Measurements from ENCODE around the gene DENND6A. TPM values are rescaled to one million over a fixed set of nuclear protein-coding genes. Genes with fewer than 3 reads are reported as not detected.
"Not testable (repeated sequence)": the region's sequence is repeated elsewhere in the genome, so short reads cannot be mapped to it uniquely, and the experiment has no call there.

DENND6A gene
- total and polyA plus RNA-seq, 12 donors, result 7.8 to 29.3 (median 19.0) TPM

DNA sequence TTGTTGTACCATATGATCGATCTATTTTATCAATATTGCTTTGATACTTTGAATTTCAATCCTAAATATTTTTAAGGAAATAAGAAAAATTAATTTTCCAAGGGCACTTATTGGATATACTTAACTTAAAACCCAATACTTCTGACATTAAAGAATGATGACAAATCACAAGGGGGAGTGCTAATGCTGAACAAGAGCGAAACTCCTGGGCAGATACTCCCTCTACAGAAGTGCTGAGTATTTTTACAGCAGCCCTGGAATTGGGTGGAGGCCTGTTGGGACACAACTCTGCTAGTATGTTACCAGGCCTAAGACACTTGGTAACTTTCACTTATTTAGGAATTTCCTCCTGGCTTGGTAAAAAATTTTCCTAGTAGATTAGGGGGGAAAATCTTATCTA is 46.2 kb downstream of the DENND6A start:
- H3K36me3 ChIP-seq (replicated peaks in 1 of 2), result peaks cover 0 to 36% of the 10 kb centered on the region in 2 donors

DNA sequence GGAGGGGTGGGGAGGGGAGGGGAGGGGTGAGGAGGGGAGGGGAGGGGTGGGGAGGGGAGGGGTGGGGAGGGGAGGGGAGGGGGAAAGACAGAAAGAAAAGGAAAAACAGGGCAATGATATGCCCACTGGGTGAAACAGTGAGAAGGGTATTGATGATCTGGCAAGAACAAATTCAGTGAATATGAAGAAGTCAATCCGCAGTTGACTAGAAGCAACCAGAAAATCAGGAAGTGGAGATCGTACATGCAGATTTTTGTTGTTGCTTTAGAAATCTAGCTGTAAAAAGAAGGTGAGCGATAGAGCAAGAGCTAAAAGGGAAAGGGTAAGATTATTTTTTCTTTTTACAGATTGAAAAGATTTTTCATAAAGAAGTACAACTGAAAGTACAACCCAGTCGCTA is 48.1 kb downstream of the DENND6A start:
- H3K27ac ChIP-seq, result no peak overlapping the region
- DNase-seq, result no peak
- H3K27me3 ChIP-seq, result no peaks in the 10 kb centered on the region
- TF ChIP-seq, protein P1, sequence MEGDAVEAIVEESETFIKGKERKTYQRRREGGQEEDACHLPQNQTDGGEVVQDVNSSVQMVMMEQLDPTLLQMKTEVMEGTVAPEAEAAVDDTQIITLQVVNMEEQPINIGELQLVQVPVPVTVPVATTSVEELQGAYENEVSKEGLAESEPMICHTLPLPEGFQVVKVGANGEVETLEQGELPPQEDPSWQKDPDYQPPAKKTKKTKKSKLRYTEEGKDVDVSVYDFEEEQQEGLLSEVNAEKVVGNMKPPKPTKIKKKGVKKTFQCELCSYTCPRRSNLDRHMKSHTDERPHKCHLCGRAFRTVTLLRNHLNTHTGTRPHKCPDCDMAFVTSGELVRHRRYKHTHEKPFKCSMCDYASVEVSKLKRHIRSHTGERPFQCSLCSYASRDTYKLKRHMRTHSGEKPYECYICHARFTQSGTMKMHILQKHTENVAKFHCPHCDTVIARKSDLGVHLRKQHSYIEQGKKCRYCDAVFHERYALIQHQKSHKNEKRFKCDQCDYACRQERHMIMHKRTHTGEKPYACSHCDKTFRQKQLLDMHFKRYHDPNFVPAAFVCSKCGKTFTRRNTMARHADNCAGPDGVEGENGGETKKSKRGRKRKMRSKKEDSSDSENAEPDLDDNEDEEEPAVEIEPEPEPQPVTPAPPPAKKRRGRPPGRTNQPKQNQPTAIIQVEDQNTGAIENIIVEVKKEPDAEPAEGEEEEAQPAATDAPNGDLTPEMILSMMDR (IDR thresholded peaks at IDR 0.05), result no peak
- no peak for TF ChIP-seq POLR2A (IDR thresholded peaks at IDR 0.05)
- WGBS, 4 donors, result 89 to 95% (median 93%) methylated on average over 4 of the region's 4 CpGs
- no peaks in the 10 kb centered on the region for H3K9me3 ChIP-seq (replicated peaks in 1 of 3)
- intact Hi-C loops (cut with DNase I), result no loop called here
- H3K4me1 ChIP-seq (replicated peaks in 1 of 2), result no peaks in the 10 kb centered on the region
- H3K4me3 ChIP-seq, result no peak overlapping the region
- peaks cover 0 to 52% of the 10 kb centered on the region in 2 donors for H3K36me3 ChIP-seq (replicated peaks in 1 of 2)

More for the DNA sequence above, 46.2 kb downstream of the DENND6A start:
- peak in 1 of 7 donors; percentile 8 for DNase-seq
- Histone ChIP-seq H3K4me1 (replicated peaks in 1 of 2) (no peaks in the 10 kb centered on the region), H3K27ac (no peak overlapping the region), H3K9me3 (replicated peaks in 1 of 3) (no peaks in the 10 kb centered on the region), H3K4me3 (no peak overlapping the region), H3K27me3 (no peaks in the 10 kb centered on the region)
- intact Hi-C loops (cut with DNase I), result no loop called here
- TF ChIP-seq POLR2A (IDR thresholded peaks at IDR 0.05), result no peak
- TF ChIP-seq, protein P1 (IDR thresholded peaks at IDR 0.05), result peak in 2 of 6 experiments; percentile 6 to 12
- 74 to 86% (median 82%) methylated on average over 2 of the region's 2 CpGs for WGBS, 4 donors

DNA sequence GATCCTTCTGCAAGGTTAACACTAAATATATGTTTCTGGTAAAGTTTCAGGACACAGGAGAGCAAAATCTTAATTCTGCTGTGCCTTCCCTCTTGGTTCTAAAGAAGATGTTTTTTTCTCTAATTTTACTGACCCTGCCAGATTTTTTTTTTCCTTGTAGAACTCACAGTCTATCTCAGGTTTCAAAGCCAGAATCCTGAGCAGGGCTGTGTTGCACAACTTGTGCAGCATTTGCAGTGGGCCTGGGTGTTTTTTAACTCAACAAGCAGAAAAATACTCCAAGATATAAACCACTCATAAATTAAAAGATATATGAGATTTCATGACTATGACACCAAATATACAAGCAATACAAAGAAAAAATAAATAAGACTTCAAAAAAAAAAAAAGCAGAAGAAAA is 55.5 kb downstream of the DENND6A start:
- Histone ChIP-seq H3K27ac (no peak overlapping the region), H3K4me1 (replicated peaks in 1 of 2) (no peaks in the 10 kb centered on the region), H3K27me3 (no peaks in the 10 kb centered on the region), H3K4me3 (no peak overlapping the region), H3K36me3 (replicated peaks in 1 of 2) (peaks cover 0 to 71% of the 10 kb centered on the region in 2 donors), H3K9me3 (replicated peaks in 1 of 3) (no peaks in the 10 kb centered on the region)
- no peak for TF ChIP-seq POLR2A (IDR thresholded peaks at IDR 0.05)
- TF ChIP-seq, protein P1 (IDR thresholded peaks at IDR 0.05), result no peak
- no peak for DNase-seq
- intact Hi-C loops (cut with DNase I), result no loop called here

DNA sequence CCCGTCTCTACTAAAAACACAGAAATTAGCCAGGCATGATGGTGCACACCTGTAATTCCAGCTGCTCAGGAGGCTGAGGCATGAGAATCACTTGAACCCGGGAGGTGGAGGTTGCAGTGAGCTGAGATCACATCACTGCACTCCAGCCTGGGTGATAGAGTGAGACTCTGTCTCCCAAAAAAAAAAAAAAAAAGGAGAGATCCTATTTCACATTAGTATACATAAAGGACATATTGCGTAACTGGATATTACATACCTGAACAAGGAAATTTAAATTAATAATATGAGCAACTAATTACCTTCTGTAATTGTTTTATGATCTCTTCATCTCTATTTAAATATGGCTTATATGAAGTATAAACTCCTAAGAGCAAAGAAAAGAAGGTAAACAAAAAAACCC is 58.6 kb downstream of the DENND6A start:
- 90 to 100% (median 93%) methylated on average over 3 of the region's 3 CpGs for WGBS, 4 donors
- DNase-seq; intact Hi-C loops (cut with DNase I); H3K27ac ChIP-seq; H3K27me3 ChIP-seq; H3K4me1 ChIP-seq (replicated peaks in 1 of 2); H3K4me3 ChIP-seq; H3K9me3 ChIP-seq (replicated peaks in 1 of 3): not testable (repeated sequence)
- peaks cover 0 to 69% of the 10 kb centered on the region in 2 donors for H3K36me3 ChIP-seq (replicated peaks in 1 of 2)

DNA sequence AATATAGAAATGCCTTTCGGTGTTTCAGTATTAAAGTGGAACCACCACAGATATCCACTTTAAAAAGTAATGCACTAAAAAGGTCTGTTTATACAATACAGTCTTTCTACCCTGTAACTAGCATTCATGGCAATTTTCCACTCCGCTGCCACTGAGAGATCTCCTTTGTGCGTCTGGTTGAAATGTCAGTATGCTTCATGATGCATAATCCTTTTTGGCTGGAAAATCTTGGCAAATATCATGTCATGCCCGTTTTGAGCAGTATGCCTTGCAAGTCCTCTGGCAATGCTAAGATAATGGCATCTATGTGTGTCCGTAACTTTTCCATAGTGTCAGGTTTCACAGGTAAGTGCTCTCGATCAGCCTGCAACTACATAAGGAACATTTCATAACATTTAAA is 64.9 kb downstream of the DENND6A start:
- H3K4me3 ChIP-seq, result no peak overlapping the region
- H3K4me1 ChIP-seq (replicated peaks in 1 of 2), result no peaks in the 10 kb centered on the region
- intact Hi-C loops (cut with DNase I), result loop anchor here in 1 of 2 donors (10.0 kb wide), 1 partner anchor 47 kb away; no protein-coding TSS in a partner anchor
- H3K36me3 ChIP-seq (replicated peaks in 1 of 2), result peaks cover 0 to 76% of the 10 kb centered on the region in 2 donors
- H3K9me3 ChIP-seq (replicated peaks in 1 of 3), result no peaks in the 10 kb centered on the region
- TF ChIP-seq, protein P1 (IDR thresholded peaks at IDR 0.05), result no peak
- no peak for TF ChIP-seq POLR2A (IDR thresholded peaks at IDR 0.05)
- 79 to 84% (median 82%) methylated on average over 6 of the region's 6 CpGs for WGBS, 4 donors
- no peaks in the 10 kb centered on the region for H3K27me3 ChIP-seq
- H3K27ac ChIP-seq, result no peak overlapping the region
- DNase-seq, result no peak

All from adrenal gland (tissue), 12 donors.